ENCODE results near the gene FNDC3A. TPM values are rescaled to one million over a fixed set of nuclear protein-coding genes. Genes with fewer than 3 reads are reported as not detected.
"Not testable (repeated sequence)": the region's sequence is repeated elsewhere in the genome, so short reads cannot be mapped to it uniquely, and the experiment has no call there.

The FNDC3A gene
- total RNA-seq, 2 donors from 2014 or later: 38.9 to 58.2 TPM

- Histone ChIP-seq H3K27me3 (replicated peaks; ENCODE audit: insufficient read depth) (no peaks in the 10 kb centered on the region), H3K9me3 (no peaks in the 10 kb centered on the region), H3K4me3 (no peak overlapping the region), H3K36me3 (no peaks in the 10 kb centered on the region), H3K27ac (no peak overlapping the region), H3K4me1 (replicated peaks) (no peaks in the 10 kb centered on the region)
- intact Hi-C loops (cut with DNase I): no loop called here
- no peak for DNase-seq (ENCODE audit: low spot score)
- 93% methylated on average over 1 of the region's 1 CpG for whole genome bisulfite sequencing
- TF ChIP-seq POLR2A (IDR thresholded peaks at IDR 0.05) (no peak), POLR2AphosphoS5 (IDR thresholded peaks at IDR 0.05) (no peak)
These were observed 156.8 kb downstream of the FNDC3A start for GRCh38 chr13:49132479-49133002.

GRCh38 chr13:49134305-49134704, 158.6 kb downstream of the FNDC3A start:
- no peaks in the 10 kb centered on the region for H3K27me3 ChIP-seq (replicated peaks; ENCODE audit: insufficient read depth)
- no peaks in the 10 kb centered on the region for H3K4me1 ChIP-seq (replicated peaks)
- no peak overlapping the region for H3K4me3 ChIP-seq
- 94% methylated on average over 3 of the region's 3 CpGs for WGBS
- DNase-seq (ENCODE audit: low spot score): no peak
- TF ChIP-seq CTCF (IDR thresholded peaks at IDR 0.05) (no peak), POLR2A (IDR thresholded peaks at IDR 0.05) (no peak), POLR2AphosphoS5 (IDR thresholded peaks at IDR 0.05) (no peak)
- no peaks in the 10 kb centered on the region for H3K36me3 ChIP-seq
- H3K9me3 ChIP-seq: no peaks in the 10 kb centered on the region
- no peak overlapping the region for H3K27ac ChIP-seq
- intact Hi-C loops (cut with DNase I): no loop called here

GRCh38 chr13:49137138-49137643, 161.5 kb downstream of the FNDC3A start:
- intact Hi-C loops (cut with DNase I): not testable (repeated sequence)

GRCh38 chr13:49140910-49141611, 165.3 kb downstream of the FNDC3A start:
- TF ChIP-seq CTCF (IDR thresholded peaks at IDR 0.05) (no peak), POLR2A (IDR thresholded peaks at IDR 0.05) (no peak), POLR2AphosphoS5 (IDR thresholded peaks at IDR 0.05) (no peak)
- Histone ChIP-seq H3K27me3 (replicated peaks; ENCODE audit: insufficient read depth) (no peaks in the 10 kb centered on the region), H3K4me1 (replicated peaks) (peaks cover 3% of the 10 kb centered on the region), H3K4me3 (no peak overlapping the region), H3K36me3 (no peaks in the 10 kb centered on the region), H3K27ac (no peak overlapping the region), H3K9me3 (no peaks in the 10 kb centered on the region)
- no peak for DNase-seq (ENCODE audit: low spot score)
- intact Hi-C loops (cut with DNase I): no loop called here

More at GRCh38 chr13:49137138-49137643, 161.5 kb downstream of the FNDC3A start:
- not testable (repeated sequence) for H3K4me1 ChIP-seq (replicated peaks); H3K4me3 ChIP-seq; H3K36me3 ChIP-seq; DNase-seq (ENCODE audit: low spot score); H3K27ac ChIP-seq; H3K9me3 ChIP-seq; H3K27me3 ChIP-seq (replicated peaks; ENCODE audit: insufficient read depth)
- WGBS: 100% methylated on average over 7 of the region's 7 CpGs

- WGBS: 62% methylated on average over 2 of the region's 2 CpGs
- Histone ChIP-seq H3K27ac (no peak overlapping the region), H3K27me3 (replicated peaks; ENCODE audit: insufficient read depth) (no peaks in the 10 kb centered on the region), H3K9me3 (no peaks in the 10 kb centered on the region), H3K4me1 (replicated peaks) (no peaks in the 10 kb centered on the region), H3K4me3 (no peak overlapping the region), H3K36me3 (no peaks in the 10 kb centered on the region)
- DNase-seq (ENCODE audit: low spot score): no peak
- intact Hi-C loops (cut with DNase I): no loop called here
- no peak for TF ChIP-seq POLR2AphosphoS5 (IDR thresholded peaks at IDR 0.05)
- no peak for TF ChIP-seq POLR2A (IDR thresholded peaks at IDR 0.05)
- TF ChIP-seq CTCF (IDR thresholded peaks at IDR 0.05): no peak
These were observed 171.2 kb downstream of the FNDC3A start for GRCh38 chr13:49146950-49147355.

- 100% methylated on average over 1 of the region's 1 CpG for whole genome bisulfite sequencing
- H3K36me3 ChIP-seq: no peaks in the 10 kb centered on the region
These were observed 172.7 kb downstream of the FNDC3A start for GRCh38 chr13:49148405-49148804.

GRCh38 chr13:49157955-49158584, 182.4 kb downstream of the FNDC3A start:
- H3K36me3 ChIP-seq; intact Hi-C loops (cut with DNase I); H3K4me1 ChIP-seq (replicated peaks); DNase-seq (ENCODE audit: low spot score); H3K9me3 ChIP-seq; H3K27me3 ChIP-seq (replicated peaks; ENCODE audit: insufficient read depth); H3K27ac ChIP-seq; H3K4me3 ChIP-seq: not testable (repeated sequence)
- 94% methylated on average over 34 of the region's 35 CpGs for WGBS

More at GRCh38 chr13:49148405-49148804, 172.7 kb downstream of the FNDC3A start:
- no peak for DNase-seq (ENCODE audit: low spot score)
- no peaks in the 10 kb centered on the region for H3K9me3 ChIP-seq
- no peaks in the 10 kb centered on the region for H3K27me3 ChIP-seq (replicated peaks; ENCODE audit: insufficient read depth)
- no peak overlapping the region for H3K4me3 ChIP-seq
- intact Hi-C loops (cut with DNase I): no loop called here
- no peak overlapping the region for H3K27ac ChIP-seq
- TF ChIP-seq POLR2A (IDR thresholded peaks at IDR 0.05): no peak
- no peak for TF ChIP-seq POLR2AphosphoS5 (IDR thresholded peaks at IDR 0.05)
- TF ChIP-seq CTCF (IDR thresholded peaks at IDR 0.05): no peak
- H3K4me1 ChIP-seq (replicated peaks): no peaks in the 10 kb centered on the region

GRCh38 chr13:49163162-49163561, 187.4 kb downstream of the FNDC3A start:
- not testable (repeated sequence) for H3K36me3 ChIP-seq; H3K27me3 ChIP-seq (replicated peaks; ENCODE audit: insufficient read depth)
- WGBS: 93% methylated on average over 8 of the region's 8 CpGs

More at GRCh38 chr13:49163162-49163561, 187.4 kb downstream of the FNDC3A start:
- H3K27ac ChIP-seq; H3K9me3 ChIP-seq; DNase-seq (ENCODE audit: low spot score); H3K4me1 ChIP-seq (replicated peaks); H3K4me3 ChIP-seq; intact Hi-C loops (cut with DNase I): not testable (repeated sequence)

Data from prostate gland (tissue), 2 donors.